Inflammatory macrophage treated with lipopolysaccharide for 4 hours (primary cell): Measurements from ENCODE around the gene FBXW8.

Experiments used
- DNase-seq: peaks from one replicate; pipeline ENCODE4 v3.0.0-alpha.2; 2020

FBXW8 gene

GRCh38 chr12:117042171-117042842 lies 131.6 kb downstream of the FBXW8 start:
- DNase-seq: peak; percentile 21

DNA sequence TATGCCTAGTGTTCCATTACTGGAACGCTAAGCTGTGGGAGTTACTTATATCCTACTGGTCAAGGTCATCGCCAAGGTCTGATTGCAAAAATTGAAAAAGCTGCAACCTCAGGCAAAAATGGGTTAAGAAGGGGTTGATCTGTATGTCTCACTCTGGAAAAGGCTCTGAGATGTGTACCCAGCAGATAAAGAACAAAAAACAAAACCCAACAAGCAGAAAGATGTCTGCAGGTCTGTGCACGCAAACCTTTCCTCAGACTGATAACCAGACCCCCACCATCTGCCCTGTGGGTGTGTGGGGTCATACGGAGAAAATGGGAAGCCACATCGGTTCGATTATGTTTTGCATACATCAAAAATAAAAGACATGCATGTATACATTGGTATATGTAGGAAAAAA lies 132.1 kb downstream of the FBXW8 start:
- no peak for DNase-seq

- DNase-seq: no peak
Measured at GRCh38 chr12:117044311-117044710, 133.6 kb downstream of the FBXW8 start.

DNA sequence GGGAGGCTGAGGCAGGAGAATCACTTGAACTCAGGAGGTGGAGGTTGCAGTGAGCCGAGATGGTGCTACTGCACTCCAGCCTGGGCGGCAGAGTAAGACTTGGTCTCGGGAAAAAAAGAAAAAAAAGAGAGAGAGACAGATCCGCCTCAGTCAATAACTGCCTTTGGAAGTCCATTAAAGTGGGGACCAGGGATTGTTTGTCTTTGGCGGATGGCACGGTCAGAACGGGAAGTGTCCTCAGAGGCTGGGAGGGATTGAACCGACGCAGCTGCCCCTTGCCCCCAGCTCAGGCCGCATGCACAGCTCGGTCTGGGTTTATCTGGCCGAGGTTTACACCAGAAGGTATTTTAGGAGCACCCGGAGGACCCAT lies 134.0 kb downstream of the FBXW8 start:
- DNase-seq: no peak

GRCh38 chr12:117045160-117046010 lies 134.6 kb downstream of the FBXW8 start:
- no peak for DNase-seq

GRCh38 chr12:117046011-117046369 lies 135.2 kb downstream of the FBXW8 start:
- peak; percentile 17 for DNase-seq

DNA sequence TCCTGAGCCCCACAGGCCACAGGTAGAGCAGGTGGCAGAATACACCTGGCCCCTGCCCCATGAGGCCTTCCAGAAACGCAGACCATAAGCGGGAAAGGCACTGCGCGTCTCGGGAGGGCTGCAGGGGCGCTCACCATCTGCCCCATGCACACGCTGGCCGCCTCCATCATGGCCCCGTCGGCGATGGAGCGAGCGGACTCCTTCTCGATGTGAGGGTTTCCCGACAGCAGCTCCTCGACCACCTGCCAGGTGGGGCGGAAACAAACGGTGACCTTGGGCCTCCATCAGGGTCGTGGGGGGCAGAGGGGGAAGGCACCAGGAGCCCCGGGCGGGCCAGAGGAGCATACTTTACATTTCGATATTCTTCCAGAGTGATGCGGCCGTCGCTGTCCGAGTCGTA lies 135.7 kb downstream of the FBXW8 start:
- no peak for DNase-seq

- no peak for DNase-seq
Measured at GRCh38 chr12:117046861-117047530, 136.2 kb downstream of the FBXW8 start.

GRCh38 chr12:117047810-117048584 lies 137.2 kb downstream of the FBXW8 start:
- DNase-seq: no peak

GRCh38 chr12:117048585-117048904 lies 137.8 kb downstream of the FBXW8 start:
- DNase-seq: no peak

DNA sequence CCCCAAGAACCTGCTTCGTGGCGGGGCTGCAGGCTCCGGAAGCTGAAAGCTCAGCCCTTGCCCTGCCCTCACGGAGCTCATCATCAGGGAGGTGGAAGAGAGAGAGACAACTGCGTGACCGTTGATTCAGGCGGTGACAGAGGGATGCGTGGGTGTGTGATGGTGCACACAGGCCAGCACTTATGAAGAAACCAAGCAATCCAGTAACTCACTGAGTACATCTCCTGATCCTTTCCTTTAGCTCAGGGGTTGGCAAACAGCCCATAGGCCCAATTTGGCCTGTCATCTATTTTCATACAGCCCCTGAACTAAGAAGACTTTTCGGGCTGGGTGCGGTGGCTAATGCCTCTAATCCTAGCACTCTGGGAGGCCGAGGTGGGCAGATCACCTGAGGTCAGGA lies 138.5 kb downstream of the FBXW8 start:
- peak; percentile 36 for DNase-seq

GRCh38 chr12:117050060-117050459 lies 139.3 kb downstream of the FBXW8 start:
- DNase-seq: no peak

GRCh38 chr12:117051380-117051779 lies 140.6 kb downstream of the FBXW8 start:
- DNase-seq: no peak

GRCh38 chr12:117052386-117053049 lies 141.8 kb downstream of the FBXW8 start:
- DNase-seq: no peak

DNA sequence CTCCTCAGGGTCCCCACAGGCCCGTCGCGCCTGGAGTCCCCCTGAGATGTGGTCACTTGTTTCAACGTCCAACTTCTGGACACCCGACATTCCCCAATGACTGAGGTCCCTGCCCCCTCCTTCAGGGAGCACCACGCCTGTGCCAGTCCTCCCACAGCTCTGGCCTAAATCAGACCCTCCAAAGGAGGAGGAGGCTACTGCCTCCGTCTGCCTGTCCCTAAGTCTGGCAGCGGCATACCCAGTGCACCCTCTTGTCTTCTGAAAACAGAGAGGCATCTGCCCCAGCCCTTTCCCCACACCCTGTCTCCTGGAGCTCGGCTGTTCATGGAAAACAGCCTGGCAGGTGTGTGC lies 142.3 kb downstream of the FBXW8 start:
- DNase-seq: no peak

DNA sequence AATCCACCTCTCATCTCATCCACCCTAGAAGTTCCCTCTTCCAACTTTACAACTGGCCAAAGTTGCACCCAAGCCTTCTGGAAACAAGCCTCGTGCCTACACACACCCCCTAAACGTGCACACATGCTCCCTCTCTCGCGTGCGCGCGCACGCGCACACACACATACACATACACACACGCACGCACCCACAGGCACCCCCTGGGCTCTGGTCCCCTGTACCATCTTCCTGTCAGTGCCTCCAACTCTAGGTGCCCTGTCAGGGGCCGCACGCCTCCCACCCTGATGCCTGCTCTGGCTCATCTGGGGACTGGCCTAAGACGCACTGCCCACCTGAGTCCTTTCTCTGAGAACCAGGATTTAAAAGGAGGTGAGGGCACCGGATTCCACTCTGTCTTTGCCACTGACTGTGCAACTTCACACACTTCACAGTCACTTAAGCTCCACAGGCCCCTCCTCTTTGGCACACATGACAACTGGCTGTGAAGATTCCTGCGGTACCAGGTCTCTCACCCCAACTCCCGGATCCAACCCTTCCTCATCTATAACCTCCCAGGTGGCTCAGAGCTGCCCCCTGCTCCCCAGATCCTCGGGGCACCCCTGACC lies 142.9 kb downstream of the FBXW8 start:
- no peak for DNase-seq

GRCh38 chr12:117054279-117054678 lies 143.5 kb downstream of the FBXW8 start:
- DNase-seq: no peak

DNA sequence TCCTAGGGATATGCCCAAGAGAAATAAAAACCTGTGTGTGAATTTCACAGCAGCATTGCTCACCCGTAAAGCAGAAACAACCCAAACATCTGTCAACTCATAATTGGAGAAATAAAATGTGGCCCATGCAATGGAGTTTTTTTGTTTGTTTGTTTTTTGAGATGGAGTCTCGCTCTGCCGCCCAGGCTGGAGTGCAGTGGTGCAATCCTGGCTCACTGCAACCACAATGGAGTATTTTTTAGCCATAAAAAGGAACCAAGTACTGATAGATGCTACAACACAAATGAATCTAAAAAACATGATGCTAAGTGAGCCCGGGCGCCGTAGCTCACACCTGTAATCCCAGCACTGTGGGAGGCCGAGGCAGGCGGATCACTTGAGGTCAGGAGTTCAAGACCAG lies 146.9 kb downstream of the FBXW8 start:
- peak; percentile 42 for DNase-seq

GRCh38 chr12:117058442-117059072 lies 147.8 kb downstream of the FBXW8 start:
- DNase-seq: no peak

DNA sequence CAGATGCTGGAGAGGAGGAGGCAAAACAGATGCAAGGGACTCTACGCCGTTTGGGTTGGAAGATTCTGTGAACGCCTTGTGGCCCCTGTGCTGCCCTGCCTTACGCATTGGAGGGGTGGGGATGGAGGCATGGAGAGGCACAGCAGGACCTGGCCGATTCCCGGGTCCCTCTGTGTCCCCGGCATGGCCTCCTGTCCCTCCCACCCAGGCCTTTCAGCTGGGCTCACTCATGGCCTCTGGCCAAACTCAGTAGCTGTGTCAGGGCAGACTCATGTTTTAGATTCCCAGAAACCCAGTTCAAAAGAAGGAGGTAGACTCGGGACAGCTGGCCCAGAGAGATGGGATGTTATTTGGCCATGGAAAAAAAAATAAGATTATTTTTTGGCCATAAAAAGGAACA lies 148.4 kb downstream of the FBXW8 start:
- no peak for DNase-seq

GRCh38 chr12:117060246-117060928 lies 149.6 kb downstream of the FBXW8 start:
- DNase-seq: peak; percentile 59
